Uterus (tissue), 4 donors: ENCODE measurements around the gene TEX54. TPM values are rescaled to one million over a fixed set of nuclear protein-coding genes. Genes with fewer than 3 reads are reported as not detected.

Experiments
- DNase-seq, 2 donors: peaks; one replicate each; pipeline ENCODE4 v3.0.0-alpha.2; 2019 to 2020
- H3K27ac ChIP-seq, 2 donors: fragments of 200-600 bp; sonication (generic); 1 replicate in 1 of 2; 2 replicates in 1 of 2; pipeline ENCODE4 v1.5.1; 2016 to 2018
- H3K27me3 ChIP-seq, 2 donors: fragments of 200-600 bp; sonication (generic); one replicate each; pipeline ENCODE4 v1.5.1; 2018 to 2019; ENCODE audit warnings: control low read depth in 1 of 2
- H3K36me3 ChIP-seq, 2 donors: fragments of 200-600 bp; sonication (generic); one replicate each; pipeline ENCODE4 v1.5.1; 2019; ENCODE audit warnings: control low read depth in 1 of 2
- H3K4me1 ChIP-seq, 2 donors: fragments of 200-600 bp; sonication (generic); one replicate each; pipeline ENCODE4 v1.5.1; 2018 to 2019; ENCODE audit warnings: control low read depth in 1 of 2
- H3K4me3 ChIP-seq, 2 donors: fragments of 200-600 bp; sonication (generic); 1 replicate in 1 of 2; 2 replicates in 1 of 2; pipeline ENCODE4 v1.5.1; 2018 to 2019; ENCODE audit warnings: mild to moderate bottlenecking in 1 of 2
- H3K9me3 ChIP-seq, 2 donors: fragments of 200-600 bp; sonication (generic); one replicate each; pipeline ENCODE4 v1.5.1; 2019; ENCODE audit warnings: control low read depth in 1 of 2
- POLR2A ChIP-seq, 2 donors: fragments of 450-650 bp; IDR thresholded peaks; one replicate each; pipeline ENCODE4 v1.6.1; 2016; ENCODE audit warnings: antibody characterized with exemption in 2 of 2, mild to moderate bottlenecking in 1 of 2, moderate library complexity in 1 of 2
- intact Hi-C: fragments of 100-400 bp; cut with DNase I; formaldehyde crosslinking; loops from one replicate; pipeline ENCODE4 v1.15.1; 2023; ENCODE audit warnings: low total_unique reads
- total RNA-seq, 4 donors: library from RNA; depleted of rRNA in 3 of 4; stranded (reverse); fragments of >200 nt in 3 of 4; gene quantifications; one replicate each; pipeline versions ENCODE4 v1.1.0 to v1.2.4, GENCODE V29; 2014 to 2023
- TF ChIP-seq, protein P1 (sequence below), 4 experiments: fragments of 200-600 bp in 2 of 4; fragments of 450-650 bp in 2 of 4; sonication (generic) in 2 of 4; IDR thresholded peaks; one replicate each; pipeline ENCODE4 v1.5.1; 2016 to 2019; ENCODE audit warnings: antibody characterized with exemption in 4 of 4, mild to moderate bottlenecking in 2 of 4, moderate library complexity in 1 of 4
- donor health status: DM: yes; HTN: yes; CAD: no.

The TEX54 gene
- total RNA-seq, 4 donors from 2014 or later = not detected

DNA sequence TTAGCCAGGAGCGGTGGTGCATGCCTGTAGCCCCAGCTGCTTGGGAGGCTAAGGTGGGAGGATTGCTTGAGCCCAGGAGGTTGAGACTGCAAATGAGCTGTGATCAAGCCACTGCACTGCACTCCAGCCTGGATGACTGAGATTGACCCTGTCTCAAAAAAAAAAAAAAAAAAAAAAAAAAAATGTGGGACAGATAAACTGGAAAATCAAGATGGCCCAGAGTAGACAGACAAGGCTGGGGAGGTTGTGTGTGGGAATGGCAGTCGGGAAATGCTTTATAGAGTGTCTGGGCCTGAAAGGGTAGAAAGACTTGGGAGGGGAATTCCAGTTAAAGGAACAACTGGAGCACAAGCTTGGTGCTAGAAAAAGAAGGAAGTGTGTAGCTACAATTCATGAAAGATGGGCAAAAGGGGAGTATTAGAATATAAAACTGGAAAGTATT lies 24.9 kb upstream of the TEX54 start:
- no peak overlapping the region for H3K27ac ChIP-seq

DNA sequence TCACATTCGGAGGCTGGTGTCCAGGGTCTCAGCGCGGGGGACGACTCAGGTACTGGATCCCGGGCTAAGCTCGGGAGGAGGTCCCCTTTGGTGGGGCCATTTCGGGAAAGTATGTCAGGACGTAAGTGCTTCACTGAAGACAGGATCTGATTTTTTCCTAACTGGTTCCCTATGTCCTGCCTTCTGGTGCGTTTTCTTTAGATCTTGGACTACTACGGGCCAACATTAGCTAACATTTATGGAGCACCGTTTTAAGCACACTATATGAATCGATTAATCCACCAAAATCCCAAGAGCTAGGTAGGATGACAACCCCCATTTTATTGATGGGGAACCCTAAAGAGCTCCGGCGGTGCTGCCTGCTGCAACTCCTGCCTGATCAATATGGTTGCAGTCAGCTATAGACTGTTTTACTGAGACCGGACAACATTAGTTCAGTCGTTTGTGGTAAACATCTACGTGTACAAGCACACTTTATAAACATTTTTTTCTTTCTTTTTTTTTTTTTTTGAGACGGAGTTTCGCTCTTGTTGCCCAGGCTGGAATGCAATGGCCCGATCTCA lies 23.8 kb upstream of the TEX54 start:
- H3K4me1 ChIP-seq = peaks cover 9 to 20% of the 10 kb centered on the region in 2 donors
- H3K27ac ChIP-seq = peak overlapping the region; percentile 60 to 67
- TF ChIP-seq, protein P1, sequence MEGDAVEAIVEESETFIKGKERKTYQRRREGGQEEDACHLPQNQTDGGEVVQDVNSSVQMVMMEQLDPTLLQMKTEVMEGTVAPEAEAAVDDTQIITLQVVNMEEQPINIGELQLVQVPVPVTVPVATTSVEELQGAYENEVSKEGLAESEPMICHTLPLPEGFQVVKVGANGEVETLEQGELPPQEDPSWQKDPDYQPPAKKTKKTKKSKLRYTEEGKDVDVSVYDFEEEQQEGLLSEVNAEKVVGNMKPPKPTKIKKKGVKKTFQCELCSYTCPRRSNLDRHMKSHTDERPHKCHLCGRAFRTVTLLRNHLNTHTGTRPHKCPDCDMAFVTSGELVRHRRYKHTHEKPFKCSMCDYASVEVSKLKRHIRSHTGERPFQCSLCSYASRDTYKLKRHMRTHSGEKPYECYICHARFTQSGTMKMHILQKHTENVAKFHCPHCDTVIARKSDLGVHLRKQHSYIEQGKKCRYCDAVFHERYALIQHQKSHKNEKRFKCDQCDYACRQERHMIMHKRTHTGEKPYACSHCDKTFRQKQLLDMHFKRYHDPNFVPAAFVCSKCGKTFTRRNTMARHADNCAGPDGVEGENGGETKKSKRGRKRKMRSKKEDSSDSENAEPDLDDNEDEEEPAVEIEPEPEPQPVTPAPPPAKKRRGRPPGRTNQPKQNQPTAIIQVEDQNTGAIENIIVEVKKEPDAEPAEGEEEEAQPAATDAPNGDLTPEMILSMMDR (IDR thresholded peaks at IDR 0.05) = no peak
- no peak for TF ChIP-seq POLR2A (IDR thresholded peaks at IDR 0.05)
- peak overlapping the region; percentile 66 to 81 for H3K4me3 ChIP-seq
- no peaks in the 10 kb centered on the region for H3K27me3 ChIP-seq
- intact Hi-C loops = no loop called here
- DNase-seq = no peak
- H3K36me3 ChIP-seq = no peaks in the 10 kb centered on the region
- H3K9me3 ChIP-seq = no peaks in the 10 kb centered on the region

More for the DNA sequence above, 24.9 kb upstream of the TEX54 start:
- Histone ChIP-seq H3K9me3 (no peaks in the 10 kb centered on the region), H3K27me3 (no peaks in the 10 kb centered on the region), H3K4me3 (no peak overlapping the region), H3K4me1 (peaks cover 9 to 20% of the 10 kb centered on the region in 2 donors), H3K36me3 (no peaks in the 10 kb centered on the region)
- intact Hi-C loops = no loop called here
- no peak for DNase-seq
- no peak for TF ChIP-seq POLR2A (IDR thresholded peaks at IDR 0.05)
- TF ChIP-seq, protein P1 (IDR thresholded peaks at IDR 0.05) = no peak

DNA sequence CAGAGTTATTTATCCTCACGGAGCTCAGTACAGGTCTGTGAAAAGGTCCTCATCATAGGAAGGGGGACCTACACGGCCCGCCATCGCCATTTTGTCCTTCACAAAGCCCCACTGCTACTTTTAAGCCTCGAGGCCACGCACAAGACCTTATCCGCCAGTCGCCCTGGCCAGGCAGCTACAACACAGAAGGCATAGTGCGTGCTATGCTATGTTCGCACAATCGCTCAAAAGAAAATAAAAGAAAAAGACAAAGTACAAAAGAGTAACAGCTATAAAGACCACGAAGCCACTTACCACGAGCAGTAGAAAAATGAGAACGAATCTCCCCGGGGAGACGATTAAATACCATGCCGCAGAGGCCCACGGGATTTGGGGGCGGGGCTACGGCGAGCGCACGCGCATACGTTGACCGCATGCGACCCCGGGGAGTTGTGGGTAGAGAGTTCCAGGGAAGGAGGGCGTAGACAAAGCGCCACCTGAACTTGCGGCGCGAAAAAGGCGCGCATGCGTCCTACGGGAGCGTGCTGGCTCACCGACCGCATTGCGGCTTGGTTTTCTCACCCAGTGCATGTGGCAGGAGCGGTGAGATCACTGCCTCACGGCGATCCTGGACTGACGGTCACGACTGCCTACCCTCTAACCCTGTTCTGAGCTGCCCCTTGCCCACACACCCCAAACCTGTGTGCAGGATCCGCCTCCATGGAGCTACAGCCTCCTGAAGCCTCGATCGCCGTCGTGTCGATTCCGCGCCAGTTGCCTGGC lies 23.1 kb upstream of the TEX54 start:
- TF ChIP-seq POLR2A (IDR thresholded peaks at IDR 0.05) = peak; percentile 84 to 93
- TF ChIP-seq, protein P1 (IDR thresholded peaks at IDR 0.05) = peak in 1 of 4 experiments; percentile 45
- intact Hi-C loops = no loop called here

DNA sequence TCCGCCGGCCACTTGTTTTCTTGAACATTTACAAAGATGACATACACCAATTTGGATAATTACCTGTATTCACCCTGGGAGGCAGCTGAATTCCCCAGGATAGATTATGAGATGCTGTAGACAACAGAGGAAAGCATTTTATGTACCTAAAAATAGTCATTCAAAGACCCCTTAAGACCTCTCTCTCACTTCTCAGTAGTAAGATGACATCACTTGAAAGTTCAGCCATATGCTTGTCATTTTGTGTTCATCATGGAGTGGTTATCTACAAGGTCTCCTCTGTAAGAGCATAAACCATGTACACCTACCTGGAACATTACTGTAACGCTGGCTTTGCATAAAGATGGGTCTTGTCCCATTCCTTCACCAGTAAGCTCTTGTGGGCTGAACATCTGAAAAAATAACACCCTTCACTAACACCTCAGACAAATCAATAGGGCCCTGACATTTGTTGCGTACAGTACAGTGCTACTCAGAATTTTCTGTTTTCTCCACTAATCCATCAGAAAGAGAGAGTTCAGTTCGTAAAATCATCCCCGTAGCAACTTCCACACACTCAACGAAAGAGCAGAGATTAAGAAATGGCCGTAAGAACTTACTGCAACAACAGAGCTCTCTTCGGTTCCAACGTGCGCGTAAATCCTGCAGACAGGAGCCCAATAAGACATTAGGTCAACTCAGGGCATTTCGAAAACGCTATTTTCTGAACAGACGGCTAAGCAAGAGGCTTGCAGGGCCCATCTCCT lies 22.4 kb upstream of the TEX54 start:
- Histone ChIP-seq H3K4me3 (peak overlapping the region; percentile 66 to 81), H3K27me3 (no peaks in the 10 kb centered on the region), H3K9me3 (no peaks in the 10 kb centered on the region), H3K36me3 (no peaks in the 10 kb centered on the region), H3K27ac (peak overlapping the region; percentile 79 to 86), H3K4me1 (peaks cover 9 to 20% of the 10 kb centered on the region in 2 donors)
- no peak for DNase-seq
- TF ChIP-seq, protein P1 (IDR thresholded peaks at IDR 0.05) = no peak
- no peak for TF ChIP-seq POLR2A (IDR thresholded peaks at IDR 0.05)
- intact Hi-C loops = no loop called here

More for the DNA sequence above, 23.1 kb upstream of the TEX54 start:
- no peaks in the 10 kb centered on the region for H3K36me3 ChIP-seq
- H3K4me3 ChIP-seq = peak overlapping the region; percentile 66 to 81
- H3K27ac ChIP-seq = peak overlapping the region; percentile 79 to 86
- H3K4me1 ChIP-seq = peaks cover 9 to 20% of the 10 kb centered on the region in 2 donors
- H3K27me3 ChIP-seq = no peaks in the 10 kb centered on the region
- H3K9me3 ChIP-seq = no peaks in the 10 kb centered on the region
- DNase-seq = peak; percentile 97
